GM13977 (cell line): ENCODE results near the gene CDC14A.

Experiments used
- DNase-seq: peaks from one replicate; pipeline ENCODE4 v3.0.0; 2012; ENCODE audit warnings: low spot score
- in situ Hi-C: fragments of 300-500 bp; cut with MboI; formaldehyde crosslinking; loops from one replicate; pipeline ENCODE4 v1.12.0; 2022; ENCODE audit warnings: low sequenced_read_pairs, low pct_unique_long_range_greater_than_20kb, mixed read lengths, inconsistent platforms; ENCODE audit not compliant: unreplicated experiment
- TF ChIP-seq, protein P1 (sequence below): IDR thresholded peaks from 2 replicates; pipeline ENCODE4 v1.5.1; 2012; ENCODE audit warnings: mild to moderate bottlenecking, control low read depth; ENCODE audit not compliant: insufficient read depth; ENCODE audit errors: extremely low read depth, missing control alignments

CDC14A gene

GRCh38 chr1:100353071-100353801 is 930 bp downstream of the CDC14A start:
- in situ Hi-C loops, result no loop called here
- DNase-seq, result peak; percentile 69
- TF ChIP-seq, protein P1, sequence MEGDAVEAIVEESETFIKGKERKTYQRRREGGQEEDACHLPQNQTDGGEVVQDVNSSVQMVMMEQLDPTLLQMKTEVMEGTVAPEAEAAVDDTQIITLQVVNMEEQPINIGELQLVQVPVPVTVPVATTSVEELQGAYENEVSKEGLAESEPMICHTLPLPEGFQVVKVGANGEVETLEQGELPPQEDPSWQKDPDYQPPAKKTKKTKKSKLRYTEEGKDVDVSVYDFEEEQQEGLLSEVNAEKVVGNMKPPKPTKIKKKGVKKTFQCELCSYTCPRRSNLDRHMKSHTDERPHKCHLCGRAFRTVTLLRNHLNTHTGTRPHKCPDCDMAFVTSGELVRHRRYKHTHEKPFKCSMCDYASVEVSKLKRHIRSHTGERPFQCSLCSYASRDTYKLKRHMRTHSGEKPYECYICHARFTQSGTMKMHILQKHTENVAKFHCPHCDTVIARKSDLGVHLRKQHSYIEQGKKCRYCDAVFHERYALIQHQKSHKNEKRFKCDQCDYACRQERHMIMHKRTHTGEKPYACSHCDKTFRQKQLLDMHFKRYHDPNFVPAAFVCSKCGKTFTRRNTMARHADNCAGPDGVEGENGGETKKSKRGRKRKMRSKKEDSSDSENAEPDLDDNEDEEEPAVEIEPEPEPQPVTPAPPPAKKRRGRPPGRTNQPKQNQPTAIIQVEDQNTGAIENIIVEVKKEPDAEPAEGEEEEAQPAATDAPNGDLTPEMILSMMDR, result no peak

GRCh38 chr1:100353988-100354387 is 1.7 kb downstream of the CDC14A start:
- no peak for DNase-seq
- in situ Hi-C loops, result no loop called here
- TF ChIP-seq, protein P1, result no peak

DNA sequence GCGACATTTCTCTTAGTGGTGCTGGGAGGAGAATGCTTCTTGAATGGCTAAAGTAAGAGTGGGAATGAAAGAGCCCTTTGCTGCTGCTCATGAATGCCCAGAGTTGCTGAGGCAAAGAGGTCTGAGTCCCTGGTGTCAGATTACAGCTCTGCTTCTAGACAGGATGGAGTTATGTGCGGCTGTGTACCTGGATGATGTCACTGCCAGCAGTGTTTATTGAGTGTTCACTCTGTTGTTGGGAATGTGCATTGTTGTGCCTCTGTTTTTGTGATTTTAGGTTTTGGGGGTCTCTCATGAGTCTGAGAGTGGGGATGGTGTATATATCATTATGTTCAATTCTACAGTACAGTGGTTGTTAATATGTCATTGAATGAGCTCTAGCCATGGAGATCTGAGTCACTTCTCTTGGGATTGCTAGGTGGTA is 2.7 kb downstream of the CDC14A start:
- DNase-seq, result no peak
- TF ChIP-seq, protein P1, result no peak
- in situ Hi-C loops, result no loop called here

GRCh38 chr1:100358210-100358609 is 5.9 kb downstream of the CDC14A start:
- DNase-seq, result no peak
- TF ChIP-seq, protein P1, result peak; percentile 43

GRCh38 chr1:100359139-100359538 is 6.8 kb downstream of the CDC14A start:
- in situ Hi-C loops, result no loop called here

More at GRCh38 chr1:100358210-100358609, 5.9 kb downstream of the CDC14A start:
- in situ Hi-C loops, result no loop called here

DNA sequence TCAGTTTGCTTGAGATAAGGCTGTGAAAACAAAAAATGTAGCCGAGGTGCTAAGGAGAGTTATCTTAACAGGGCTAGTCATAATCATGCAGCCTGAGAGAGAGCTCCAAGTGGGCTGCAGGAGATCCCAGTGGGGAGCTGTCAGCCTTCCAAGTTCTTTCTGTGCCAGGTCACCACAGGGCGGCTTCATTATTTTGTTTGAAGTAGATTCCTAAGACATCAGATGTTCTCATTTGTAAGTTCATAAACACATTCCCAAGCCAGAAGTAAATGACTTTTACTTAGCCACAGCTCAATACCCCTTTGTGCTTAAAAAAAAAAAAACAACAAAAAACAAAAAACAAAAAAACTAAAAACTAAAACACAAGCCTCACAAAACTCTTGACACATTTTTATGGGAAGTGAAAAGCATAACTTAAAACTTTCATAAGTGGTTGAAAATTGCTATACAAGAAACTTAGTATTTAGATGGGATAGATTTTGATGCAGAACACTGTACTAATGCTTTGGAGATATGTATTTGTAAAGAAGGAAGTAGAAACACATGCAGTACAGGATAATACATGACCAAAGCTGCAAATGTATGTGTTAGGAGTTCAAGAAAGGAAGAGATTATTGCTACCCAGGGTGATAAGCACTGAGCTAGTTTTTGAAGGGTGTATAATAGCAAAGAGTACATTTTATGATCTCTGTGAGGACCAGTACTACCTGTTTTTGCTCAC is 8.6 kb downstream of the CDC14A start:
- in situ Hi-C loops, result no loop called here
- DNase-seq, result no peak
- TF ChIP-seq, protein P1, result no peak

More at GRCh38 chr1:100359139-100359538, 6.8 kb downstream of the CDC14A start:
- DNase-seq, result no peak
- TF ChIP-seq, protein P1, result no peak
